GM10248 (cell line): ENCODE measurements around the gene LILRB3.
A peak's percentile ranks its signal among the peaks of the same experiment; 100 is the strongest.

Source experiments
- CTCF ChIA-PET: fragments of 300-600 bp; sonication (Branson Sonifier 250); formaldehyde crosslinking; extraction: SDS; loops from one replicate; lab custom pipeline; 2021; ENCODE audit warnings: antibody characterized with exemption; lab: Yijun Ruan, JAX
- POLR2A ChIA-PET: fragments of 350-650 bp; sonication (Branson Sonifier 250); formaldehyde crosslinking; extraction: SDS; loops from one replicate; lab custom pipeline; 2020; ENCODE audit warnings: antibody characterized with exemption; lab: Yijun Ruan, JAX
- DNase-seq: peaks from one replicate; pipeline ENCODE4 v3.0.0; 2012; ENCODE audit errors: extremely low spot score
- CTCF ChIP-seq: IDR thresholded peaks from 2 replicates; pipeline ENCODE4 v1.5.1; 2012; ENCODE audit warnings: mild to moderate bottlenecking, low read depth; ENCODE audit errors: extremely low read depth, missing control alignments, control extremely low read depth

Gene LILRB3

GRCh38 chr19:54169149-54169740 lies 53.6 kb downstream of the LILRB3 start:
- POLR2A ChIA-PET: interaction anchor here (0.5 to 1.0 kb wide), 3 partner anchors 20 to 207 kb away, joined by 3 to 6 read pairs (median 3); partner anchors contain the start of gene MBOAT7

DNA sequence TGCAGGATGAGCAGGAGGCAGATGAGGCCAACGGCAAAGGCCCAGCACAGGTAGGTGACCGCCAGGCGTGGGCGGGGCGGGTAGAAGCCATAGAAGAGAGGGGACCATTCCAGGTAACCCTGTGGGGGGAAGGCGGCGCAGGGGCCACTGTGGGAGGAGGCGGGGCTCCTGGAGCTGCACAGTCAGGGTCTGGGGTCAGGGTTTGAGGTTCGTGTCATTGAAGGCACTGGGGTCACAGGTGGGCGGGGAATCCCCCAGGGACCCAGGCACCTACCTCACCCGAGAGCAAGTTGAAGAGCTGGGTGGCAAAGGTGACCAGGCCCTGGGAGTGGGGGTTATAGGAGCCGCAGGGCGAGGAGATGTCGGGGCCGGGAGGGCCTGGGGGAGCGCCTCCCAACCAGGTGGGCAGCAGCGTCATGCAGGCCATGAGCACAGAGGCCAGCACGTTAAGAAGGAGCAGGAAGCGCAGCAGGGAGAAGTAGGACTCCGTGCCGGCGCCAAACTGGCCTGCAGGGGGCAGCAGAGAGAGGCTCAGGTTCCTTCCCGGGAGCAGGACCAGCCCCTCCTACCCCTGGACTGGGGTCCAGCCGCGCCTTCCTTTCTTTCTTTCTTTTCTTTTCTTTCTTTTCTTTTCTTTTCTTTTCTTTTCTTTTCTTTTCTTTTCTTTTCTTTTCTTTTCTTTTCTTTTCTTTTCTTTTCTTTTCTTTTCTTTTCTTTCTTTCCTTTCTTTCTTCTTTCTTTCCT lies 54.5 kb downstream of the LILRB3 start:
- DNase-seq: peak; percentile 90
- ChIA-PET CTCF (interaction anchor here (0.5 to 4.4 kb wide), 17 partner anchors 8 to 98 kb away, joined by 3 to 28 read pairs (median 5); partner anchors contain the start of genes LENG1, MBOAT7, PRPF31 and TFPT), POLR2A (interaction anchor here (0.5 to 1.0 kb wide), 2 partner anchors 97 to 208 kb away, joined by 3 to 6 read pairs; no protein-coding TSS in a partner anchor)
- TF ChIP-seq CTCF: peak; percentile 90

More at GRCh38 chr19:54169149-54169740, 53.6 kb downstream of the LILRB3 start:
- TF ChIP-seq CTCF: no peak
- no peak for DNase-seq
- CTCF ChIA-PET: interaction anchor here (0.5 to 4.4 kb wide), 18 partner anchors 8 to 97 kb away, joined by 3 to 28 read pairs (median 5); partner anchors contain the start of genes LENG1 and MBOAT7
